OCI-LY3 (cell line): Measurements from ENCODE around the gene TNS1.

Experiments used
- CTCF ChIP-seq: fragments of 200-600, 300-600 bp; sonication (generic); IDR thresholded peaks from 2 replicates; pipeline ENCODE4 v1.5.1; 2014; ENCODE audit warnings: antibody characterized with exemption, low read length, low read depth
- EZH2phosphoT487 ChIP-seq: fragments of 200-600 bp; shearing (Covaris generic); IDR thresholded peaks from 2 replicates; pipeline ENCODE4 v1.6.1; 2018; ENCODE audit warnings: antibody characterized with exemption, mixed run types, low read depth

- no peak for TF ChIP-seq CTCF
- TF ChIP-seq EZH2phosphoT487: no peak
Measured at GRCh38 chr2:217901400-217901799, 101.4 kb downstream of the TNS1 start.
